LNCAP (cell line): ENCODE data around the gene SNN.

ENCODE experiments used
- TF ChIP-seq, protein P1 (sequence below): fragments of 450-650 bp; IDR thresholded peaks from 2 replicates; pipeline ENCODE4 v1.5.1; 2017; ENCODE audit warnings: mild to moderate bottlenecking

SNN gene

DNA sequence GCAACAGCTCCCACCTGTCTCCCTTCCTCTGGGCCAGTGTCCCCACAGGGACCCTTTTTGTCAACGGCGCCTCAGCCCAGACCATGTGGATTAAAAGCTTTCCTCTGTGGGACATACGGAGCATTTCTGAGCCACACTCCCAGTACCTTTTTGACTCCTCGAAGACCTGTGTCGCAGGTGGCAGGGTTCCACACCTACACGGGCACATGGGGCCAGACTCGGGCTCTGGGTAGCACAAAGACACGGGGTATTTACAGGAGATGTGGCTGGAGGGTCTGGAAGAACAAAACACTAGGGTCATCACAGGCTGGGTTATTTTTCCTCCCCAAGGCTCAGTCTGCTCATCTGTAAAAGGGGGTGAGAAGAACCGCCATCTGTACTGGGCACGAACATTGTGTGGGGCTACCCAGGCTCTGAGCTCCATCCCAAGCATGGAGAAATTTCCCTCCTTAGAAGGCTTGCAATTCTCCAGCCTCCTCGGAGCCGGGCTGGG is 32.5 kb upstream of the SNN start:
- TF ChIP-seq, protein P1, sequence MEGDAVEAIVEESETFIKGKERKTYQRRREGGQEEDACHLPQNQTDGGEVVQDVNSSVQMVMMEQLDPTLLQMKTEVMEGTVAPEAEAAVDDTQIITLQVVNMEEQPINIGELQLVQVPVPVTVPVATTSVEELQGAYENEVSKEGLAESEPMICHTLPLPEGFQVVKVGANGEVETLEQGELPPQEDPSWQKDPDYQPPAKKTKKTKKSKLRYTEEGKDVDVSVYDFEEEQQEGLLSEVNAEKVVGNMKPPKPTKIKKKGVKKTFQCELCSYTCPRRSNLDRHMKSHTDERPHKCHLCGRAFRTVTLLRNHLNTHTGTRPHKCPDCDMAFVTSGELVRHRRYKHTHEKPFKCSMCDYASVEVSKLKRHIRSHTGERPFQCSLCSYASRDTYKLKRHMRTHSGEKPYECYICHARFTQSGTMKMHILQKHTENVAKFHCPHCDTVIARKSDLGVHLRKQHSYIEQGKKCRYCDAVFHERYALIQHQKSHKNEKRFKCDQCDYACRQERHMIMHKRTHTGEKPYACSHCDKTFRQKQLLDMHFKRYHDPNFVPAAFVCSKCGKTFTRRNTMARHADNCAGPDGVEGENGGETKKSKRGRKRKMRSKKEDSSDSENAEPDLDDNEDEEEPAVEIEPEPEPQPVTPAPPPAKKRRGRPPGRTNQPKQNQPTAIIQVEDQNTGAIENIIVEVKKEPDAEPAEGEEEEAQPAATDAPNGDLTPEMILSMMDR, result no peak

- TF ChIP-seq, protein P1, result no peak
These were observed 32.0 kb upstream of the SNN start for GRCh38 chr16:11636172-11636721.

DNA sequence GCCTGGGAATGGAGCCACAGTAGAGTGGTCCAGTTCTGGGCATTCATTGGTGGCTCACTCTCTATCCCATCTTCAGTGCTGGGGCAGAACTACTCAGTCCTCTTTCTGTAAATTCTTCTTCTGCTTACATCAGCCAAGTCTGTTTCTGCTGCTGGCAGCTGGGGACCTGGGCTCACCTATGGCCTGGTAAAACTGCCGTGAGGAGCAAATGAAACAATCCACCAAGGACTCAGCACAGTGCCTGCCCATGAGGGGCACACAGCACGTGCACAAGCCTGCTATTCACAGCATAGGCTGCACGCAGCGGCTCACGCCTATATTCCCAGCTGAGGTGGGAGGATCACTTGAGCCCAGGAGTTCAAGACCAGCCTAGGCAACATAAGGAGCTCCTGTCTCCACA is 30.9 kb upstream of the SNN start:
- TF ChIP-seq, protein P1, result no peak

GRCh38 chr16:11638140-11638539 is 30.1 kb upstream of the SNN start:
- TF ChIP-seq, protein P1, result no peak

DNA sequence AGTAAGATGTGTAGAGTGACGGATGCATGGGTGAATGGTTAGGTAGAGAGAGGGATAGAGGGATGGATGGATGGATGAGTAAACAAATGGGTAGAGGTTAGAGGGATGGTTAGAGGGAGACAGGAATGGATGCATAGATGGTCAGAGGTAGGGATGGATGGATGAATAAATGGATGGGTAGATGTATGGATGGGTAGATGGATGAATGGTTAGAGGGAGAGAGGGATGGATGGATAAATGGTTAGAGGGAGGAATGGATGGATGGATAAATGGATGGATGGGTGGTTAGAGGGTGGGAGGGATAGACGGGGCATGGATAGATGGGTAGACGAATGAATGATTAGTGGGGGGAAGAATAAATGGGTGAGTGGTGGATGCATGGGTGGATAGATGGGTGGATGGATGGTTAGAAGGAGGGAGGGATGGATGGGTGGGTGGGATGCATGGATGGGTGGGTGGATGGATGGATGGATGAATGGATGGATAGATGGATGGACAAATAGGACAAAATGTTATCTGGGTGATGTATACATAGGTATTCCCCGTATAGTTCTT is 29.2 kb upstream of the SNN start:
- TF ChIP-seq, protein P1, result no peak

DNA sequence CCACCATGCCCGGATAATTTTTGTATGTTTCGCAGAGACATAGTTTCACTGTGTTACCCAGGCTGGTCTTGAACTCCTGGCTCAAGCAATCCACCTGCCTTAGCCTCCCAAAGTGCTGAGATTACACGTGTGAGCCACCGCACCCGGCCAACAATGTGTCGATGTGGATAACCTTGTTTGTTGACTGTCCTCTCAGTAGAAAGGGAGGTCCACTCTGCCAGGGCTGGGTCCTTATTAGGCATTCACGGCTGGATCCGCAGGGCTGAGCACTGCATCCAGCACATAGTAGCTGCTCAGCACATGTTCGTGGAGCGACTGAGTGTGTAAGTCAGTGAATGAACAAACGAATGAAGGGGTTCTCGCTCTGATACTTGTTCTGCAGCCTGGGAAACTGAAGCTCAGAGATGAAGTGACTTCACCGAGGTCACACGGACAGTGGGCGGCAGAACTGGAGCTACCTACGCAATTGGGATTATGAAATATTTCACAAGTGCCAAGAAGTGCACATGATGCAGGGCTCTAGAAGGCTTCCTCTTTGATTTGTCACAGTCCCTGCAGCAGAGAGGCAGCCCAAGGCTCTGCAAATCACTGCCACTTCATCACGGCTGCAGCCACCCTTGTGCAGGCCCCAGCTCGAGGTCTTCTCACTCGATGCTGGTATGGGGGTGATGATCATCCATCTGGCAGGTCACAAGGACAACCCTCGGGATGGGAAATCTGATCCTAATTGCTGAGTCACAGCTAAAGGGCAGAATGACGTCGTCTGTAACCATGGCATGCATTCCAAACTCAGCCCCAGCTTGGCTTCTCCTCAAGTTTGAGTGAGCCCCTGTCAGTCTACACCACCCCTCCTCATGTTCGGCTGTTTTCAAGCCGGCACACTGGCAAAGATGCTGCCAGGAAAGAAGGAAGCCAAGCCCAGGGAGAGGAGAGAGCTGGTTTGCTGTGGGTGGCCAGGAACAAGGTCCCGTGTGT is 28.0 kb upstream of the SNN start:
- TF ChIP-seq, protein P1, result no peak

GRCh38 chr16:11640987-11641817 is 27.1 kb upstream of the SNN start:
- TF ChIP-seq, protein P1, result peak; percentile 79
